GM12878 (cell line): ENCODE results near the gene CFAP57. TPM values are rescaled to one million over a fixed set of nuclear protein-coding genes. Genes with fewer than 3 reads are reported as not detected.

Experiments used
- ATAC-seq: fragments of 200-7000 bp; cut with Tn5 transposase; 3 replicates; pipeline ENCODE4 v1.9.1; 2020; ENCODE audit warnings: mild to moderate bottlenecking, moderate library complexity
- BruUV-seq: library from RNA; stranded (reverse); fragments of 400-500 nt; replicated peaks from 2 replicates; lab custom pipeline; 2021; lab: Mats Ljungman, UMichigan
- CTCF ChIA-PET: fragments of 300-600 bp; sonication (Branson Sonifier 250); formaldehyde crosslinking; extraction: SDS; loops from one replicate; lab custom pipeline; 2021; ENCODE audit warnings: inconsistent platforms; lab: Yijun Ruan, JAX
- POLR2A ChIA-PET: fragments of 350-600 bp; formaldehyde crosslinking; extraction: SDS; loops from one replicate; lab custom pipeline; 2021; ENCODE audit warnings: inconsistent platforms; lab: Charles Lee
- RAD21 ChIA-PET: fragments of 300-600 bp; sonication (Branson Sonifier 250); formaldehyde crosslinking; loops from one replicate; lab custom pipeline; 2023; ENCODE audit warnings: antibody characterized with exemption; ENCODE audit not compliant: unreplicated experiment; lab: Charles Lee
- SMC1A ChIA-PET: fragments of 300-600 bp; sonication (Branson Sonifier 250); formaldehyde crosslinking; loops from one replicate; lab custom pipeline; 2023; ENCODE audit not compliant: unreplicated experiment, uncharacterized antibody; lab: Charles Lee
- DNase-seq: peaks from one replicate; pipeline ENCODE4 v3.0.0-alpha.2; 2011; ENCODE audit warnings: low read depth, low spot score
- FAIRE-seq: peaks from 3 replicates; lab custom pipeline; 2011; peaks lifted over from hg19 to GRCh38; lab: Jason Lieb, UNC
- H2AFZ ChIP-seq: 2 replicates; pipeline ENCODE4 v1.6.0; 2011; ENCODE audit warnings: low read depth, low read length, control low read depth; ENCODE audit not compliant: control insufficient read depth
- H3K27ac ChIP-seq: 2 replicates; pipeline ENCODE4 v1.5.1; 2011; ENCODE audit warnings: control low read depth; ENCODE audit not compliant: control insufficient read depth, insufficient read depth
- H3K27me3 ChIP-seq, 2 experiments: replicated peaks in 1 of 2; 2 replicates each; pipeline versions ENCODE4 v1.6.0 to v1.6.1; 2011; ENCODE audit warnings: low read length in 1 of 2; ENCODE audit not compliant: control insufficient read depth in 2 of 2, insufficient read depth in 2 of 2
- H3K36me3 ChIP-seq, 2 experiments: 2 replicates each; pipeline ENCODE4 v1.5.1; 2011; ENCODE audit warnings: low read length in 1 of 2; ENCODE audit not compliant: control insufficient read depth in 2 of 2, insufficient read depth in 2 of 2
- H3K4me1 ChIP-seq: 2 replicates; pipeline ENCODE4 v1.6.1; 2011; ENCODE audit warnings: mild to moderate bottlenecking, low read length, moderate library complexity, mixed read lengths; ENCODE audit not compliant: control insufficient read depth, insufficient read depth
- H3K4me2 ChIP-seq: 2 replicates; pipeline ENCODE4 v1.6.0; 2011; ENCODE audit warnings: control low read depth; ENCODE audit not compliant: control insufficient read depth, insufficient read depth
- H3K4me3 ChIP-seq: fragments of 200-600 bp; sonication (generic); 2 replicates; pipeline ENCODE4 v1.5.1; 2016
- H3K79me2 ChIP-seq: 2 replicates; pipeline ENCODE4 v1.6.0; 2011; ENCODE audit warnings: low read length; ENCODE audit not compliant: control insufficient read depth, insufficient read depth
- H3K9ac ChIP-seq: 2 replicates; pipeline ENCODE4 v1.8.0; 2011; ENCODE audit warnings: low read length, control low read depth, mixed read lengths; ENCODE audit not compliant: control insufficient read depth, insufficient read depth
- H3K9me3 ChIP-seq: replicated peaks from 3 replicates; pipeline ENCODE4 v1.5.1; 2011; ENCODE audit warnings: mild to moderate bottlenecking, low read length; ENCODE audit not compliant: control insufficient read depth, insufficient read depth
- H4K20me1 ChIP-seq: 2 replicates; pipeline ENCODE4 v1.6.0; 2011; ENCODE audit not compliant: control insufficient read depth, insufficient read depth
- ATF3 ChIP-seq: IDR thresholded peaks from 2 replicates; pipeline ENCODE4 v1.6.1; 2011; ENCODE audit warnings: low read depth, mild to moderate bottlenecking, low read length, moderate library complexity, borderline replicate concordance; ENCODE audit errors: extremely low read depth
- BACH1 ChIP-seq: fragments of 450-650 bp; IDR thresholded peaks from 2 replicates; pipeline ENCODE4 v1.6.1; 2017; ENCODE audit warnings: mild to moderate bottlenecking, borderline replicate concordance
- BCL3 ChIP-seq: IDR thresholded peaks from 2 replicates; pipeline ENCODE4 v1.6.1; 2011; ENCODE audit warnings: borderline replicate concordance, low read depth, mild to moderate bottlenecking, moderate library complexity, low read length; ENCODE audit not compliant: insufficient read depth, poor library complexity, severe bottlenecking
- CHD2 ChIP-seq: IDR thresholded peaks from 2 replicates; pipeline ENCODE4 v1.6.1; 2011; ENCODE audit warnings: low read depth, low read length, improper control_type of control experiment, borderline replicate concordance
- E2F4 ChIP-seq: IDR thresholded peaks from 2 replicates; pipeline ENCODE4 v1.6.1; 2012; ENCODE audit warnings: low read depth, low read length, improper control_type of control experiment
- EP300 ChIP-seq, 2 experiments: fragments of 150-350 bp in 1 of 2; IDR thresholded peaks; 2 replicates each; pipeline ENCODE4 v1.6.1; 2011 to 2012; ENCODE audit warnings: low read depth in 2 of 2, low read length in 2 of 2, borderline replicate concordance in 1 of 2, improper control_type of control experiment in 1 of 2, inconsistent platforms in 1 of 2; ENCODE audit not compliant: control insufficient read depth in 1 of 2
- ESRRA ChIP-seq: IDR thresholded peaks from 2 replicates; pipeline ENCODE4 v1.6.1; 2012; ENCODE audit warnings: mild to moderate bottlenecking, low read length, improper control_type of control experiment
- GATAD2B ChIP-seq: fragments of 450-650 bp; conservative IDR thresholded peaks from 2 replicates; pipeline ENCODE4 v1.6.1; 2017; ENCODE audit warnings: low read depth, mild to moderate bottlenecking, moderate library complexity
- JUND ChIP-seq: IDR thresholded peaks from 2 replicates; pipeline ENCODE4 v1.6.1; 2012; ENCODE audit warnings: low read depth, mild to moderate bottlenecking, low read length, improper control_type of control experiment, moderate library complexity
- RELA ChIP-seq: fragments of 450-650 bp; IDR thresholded peaks from 2 replicates; pipeline ENCODE4 v1.8.0; 2014; ENCODE audit warnings: borderline replicate concordance; ENCODE audit not compliant: partially characterized antibody
- SMAD5 ChIP-seq: IDR thresholded peaks from 2 replicates; pipeline ENCODE4 v1.6.1; 2016; ENCODE audit warnings: antibody characterized with exemption, low read depth
- SMARCA5 ChIP-seq: fragments of 450-650 bp; IDR thresholded peaks from 2 replicates; pipeline ENCODE4 v1.6.1; 2017; ENCODE audit warnings: mild to moderate bottlenecking
- SREBF1 ChIP-seq: IDR thresholded peaks from 2 replicates; pipeline ENCODE4 v1.6.1; 2012; ENCODE audit warnings: mild to moderate bottlenecking, low read length
- TARDBP ChIP-seq: IDR thresholded peaks from 2 replicates; pipeline ENCODE4 v1.6.1; 2016; ENCODE audit warnings: borderline replicate concordance
- USF1 ChIP-seq: IDR thresholded peaks from 2 replicates; pipeline ENCODE4 v1.6.1; 2011; ENCODE audit warnings: borderline replicate concordance, low read depth, mild to moderate bottlenecking, moderate library complexity, mixed read lengths, low read length; ENCODE audit not compliant: insufficient read depth; ENCODE audit errors: extremely low read length
- ZNF687 ChIP-seq: fragments of 450-650 bp; IDR thresholded peaks from 2 replicates; pipeline ENCODE4 v1.6.1; 2017; ENCODE audit warnings: mild to moderate bottlenecking, moderate library complexity
- WGBS: methylation state at CpG from one replicate; pipeline ENCODE4 v1.1.6; 2016; ENCODE audit warnings: low lambda C conversion rate; ENCODE audit not compliant: insufficient replicate concordance, insufficient coverage; ENCODE audit errors: missing lambda C conversion rate; 5-methylcytosine and 5-hydroxymethylcytosine counted together
- in situ Hi-C: fragments of 300-500 bp; cut with MboI; formaldehyde crosslinking; loops from 9 replicates; pipeline ENCODE4 v1.14.3; 2018; ENCODE audit warnings: mixed read lengths
- intact Hi-C: fragments of 100-400 bp; cut with micrococcal nuclease; formaldehyde crosslinking; loops from one replicate; pipeline ENCODE4 v1.14.2; 2022; ENCODE audit not compliant: unreplicated experiment
- polyA plus RNA-seq, 11 experiments: library from polyadenylated mRNA; depleted of rRNA in 4 of 11; unstranded in 6 of 11; stranded (reverse) in 5 of 11; fragments of >200 nt; fragmentation: Nextera tagmentation in 4 of 11; fragmentation: Illumina TruSeq in 1 of 11; extraction: Ambion mirVana in 4 of 11; extraction: Trizol in 1 of 11; gene quantifications; 1 replicate in 1 of 11; 2 replicates in 10 of 11; pipeline versions ENCODE4 v1.2.1 to v1.2.3, GENCODE V29; 2011 to 2016; ENCODE audit warnings: inconsistent platforms in 2 of 11, missing spikeins in 2 of 11, low read depth in 1 of 11
- total RNA-seq, 4 experiments: library from RNA; depleted of rRNA in 3 of 4; stranded (reverse); fragments of >200 nt in 3 of 4; fragmentation: Illumina TruSeq in 1 of 4; extraction: Trizol in 1 of 4; gene quantifications; 2 replicates each; pipeline versions ENCODE4 v1.2.1 to v1.2.3, GENCODE V29; 2013 to 2021

Gene CFAP57
- total and polyA plus RNA-seq, 10 of the 15 experiments (the other 5 are each of a cell fraction or from before 2014, with no cell fraction given) = 0.45 to 4.8 (median 1.3) TPM

- intact Hi-C loops (no loop called here), in situ Hi-C loops (no loop called here)
- no peak for FAIRE-seq
- POLR2A ChIA-PET = no interaction called here
- Histone ChIP-seq H3K4me2 (no peak overlapping the region), H3K4me3 (no peak overlapping the region), H3K9ac (no peak overlapping the region), H2AFZ (no peak overlapping the region), H3K9me3 (no peaks in the 10 kb centered on the region; the same call in 2 of the 3 replicates), H3K27me3 (peaks cover 6 to 9% of the 10 kb centered on the region in 2 experiments), H3K79me2 (no peaks in the 10 kb centered on the region), H4K20me1 (no peaks in the 10 kb centered on the region), H3K27ac (no peak overlapping the region), H3K36me3 (no peaks in the 10 kb centered on the region), H3K4me1 (no peaks in the 10 kb centered on the region)
- RAD21 ChIA-PET = no interaction called here
- SMC1A ChIA-PET = no interaction called here
- CTCF ChIA-PET = no interaction called here
- TF ChIP-seq GATAD2B = no peak
- no peak for TF ChIP-seq ATF3
- TF ChIP-seq SMAD5 = no peak
- no peak for TF ChIP-seq BACH1
- no peak for TF ChIP-seq ZNF687
- TF ChIP-seq TARDBP = no peak
- no peak for TF ChIP-seq E2F4
- no peak for TF ChIP-seq SMARCA5
- TF ChIP-seq RELA = no peak
- TF ChIP-seq USF1 = no peak
- TF ChIP-seq SREBF1 = no peak
- TF ChIP-seq JUND = no peak
- TF ChIP-seq CHD2 = no peak
- no peak for TF ChIP-seq ESRRA
- TF ChIP-seq BCL3 = no peak
- no peak for TF ChIP-seq EP300 (IDR thresholded peaks at IDR 0.05; ENCODE audit: borderline replicate concordance in 1 of 2, control insufficient read depth in 1 of 2, low read depth in 2 of 2, low read length in 2 of 2)
- BruUV-seq = no TSS peak
- no peak for ATAC-seq
- WGBS = 24% methylated on average over 5 of the region's 5 CpGs
- DNase-seq = no peak
These were observed 22.2 kb upstream of the CFAP57 start for GRCh38 chr1:43149889-43150288.
